ENCODE measurements around the gene GALNT3.

The GALNT3 gene

DNA sequence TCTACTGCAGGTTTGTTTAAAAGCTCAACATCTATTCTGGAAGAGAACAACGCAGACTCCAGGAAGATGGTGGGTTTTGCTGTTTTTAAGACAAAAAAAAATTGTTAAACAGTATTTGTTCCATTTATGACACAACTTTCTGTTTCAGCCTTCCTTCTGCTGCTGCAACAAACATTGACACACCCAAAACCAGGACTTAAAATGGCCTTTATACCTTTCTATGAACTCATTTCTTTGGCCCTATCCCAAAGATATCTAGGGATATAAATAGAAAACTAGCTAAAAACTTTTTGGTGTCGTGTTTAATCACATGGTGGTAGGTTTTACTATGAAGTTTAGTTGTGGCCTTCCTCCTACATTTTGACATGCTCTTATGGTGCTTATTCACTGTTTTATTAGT is 964 bp upstream of the GALNT3 start:
- DNase-seq = no peak

DNA sequence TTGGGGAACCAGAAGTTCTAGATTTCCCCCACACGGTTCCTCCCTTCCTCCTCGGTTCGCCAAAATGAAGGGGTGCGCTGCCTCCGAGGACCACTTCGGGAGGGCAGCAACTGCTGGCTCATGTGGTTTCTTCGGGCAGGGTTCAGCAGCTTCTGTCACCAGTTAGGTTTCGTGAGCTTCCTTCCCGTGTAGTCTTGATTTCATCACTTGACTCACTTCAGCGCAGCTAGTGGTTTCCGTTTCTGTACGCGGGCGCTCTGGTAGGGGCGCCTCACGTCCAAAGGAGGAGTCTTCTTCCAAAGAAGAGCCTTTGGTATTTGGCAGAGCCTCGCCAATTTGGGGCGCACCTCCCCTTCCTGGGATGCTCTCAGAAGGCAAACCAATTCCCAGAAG is 485 bp upstream of the GALNT3 start:
- peak; percentile 43 for DNase-seq

DNA sequence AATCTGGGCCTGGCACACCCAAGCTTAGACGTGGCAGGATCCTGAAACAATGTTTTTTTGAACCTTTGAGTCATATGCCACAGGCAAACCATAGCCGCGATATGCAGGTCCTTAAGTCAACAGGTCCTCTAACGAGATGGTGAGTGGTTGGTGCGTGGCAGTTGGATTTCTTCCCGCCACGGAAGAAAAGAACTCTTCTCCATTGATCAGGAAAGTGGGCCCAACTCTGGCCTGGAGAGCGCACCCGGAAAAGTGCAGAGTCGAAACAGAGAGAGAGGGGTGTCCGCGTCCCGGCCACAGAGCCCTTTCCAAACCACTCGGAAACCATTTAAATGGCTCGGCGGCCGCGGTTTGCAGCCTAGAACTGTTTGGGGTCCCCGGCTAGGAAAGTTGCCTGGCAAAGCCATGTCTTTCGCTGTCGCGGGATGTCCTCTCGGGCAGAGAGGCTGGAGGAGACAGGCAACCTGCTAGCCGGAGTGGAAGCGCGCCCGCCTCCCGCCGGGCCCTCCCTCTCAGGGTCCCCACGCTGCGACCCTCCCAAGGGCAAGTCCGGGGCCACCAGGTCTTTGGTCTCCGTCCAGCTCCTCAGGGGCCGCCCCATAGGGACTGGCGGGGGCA is 777 bp downstream of the GALNT3 start:
- peak; percentile 29 for DNase-seq

DNA sequence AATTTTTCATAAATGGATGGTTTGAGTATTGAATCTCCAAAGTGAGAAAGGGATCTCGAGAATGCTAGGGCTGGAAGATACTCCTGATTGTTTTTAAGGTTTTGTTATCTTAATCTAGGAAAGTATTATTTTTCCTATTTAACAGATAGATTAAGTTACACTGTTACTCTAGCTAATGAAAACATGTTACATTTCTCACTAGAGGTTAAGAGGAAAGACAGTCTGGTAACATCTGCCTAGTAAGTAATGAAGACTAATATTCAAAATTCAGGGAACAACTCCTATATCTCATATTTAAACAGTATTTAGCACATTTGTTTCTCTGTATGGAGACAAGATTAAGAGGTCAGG is 2.0 kb downstream of the GALNT3 start:
- DNase-seq = no peak

DNA sequence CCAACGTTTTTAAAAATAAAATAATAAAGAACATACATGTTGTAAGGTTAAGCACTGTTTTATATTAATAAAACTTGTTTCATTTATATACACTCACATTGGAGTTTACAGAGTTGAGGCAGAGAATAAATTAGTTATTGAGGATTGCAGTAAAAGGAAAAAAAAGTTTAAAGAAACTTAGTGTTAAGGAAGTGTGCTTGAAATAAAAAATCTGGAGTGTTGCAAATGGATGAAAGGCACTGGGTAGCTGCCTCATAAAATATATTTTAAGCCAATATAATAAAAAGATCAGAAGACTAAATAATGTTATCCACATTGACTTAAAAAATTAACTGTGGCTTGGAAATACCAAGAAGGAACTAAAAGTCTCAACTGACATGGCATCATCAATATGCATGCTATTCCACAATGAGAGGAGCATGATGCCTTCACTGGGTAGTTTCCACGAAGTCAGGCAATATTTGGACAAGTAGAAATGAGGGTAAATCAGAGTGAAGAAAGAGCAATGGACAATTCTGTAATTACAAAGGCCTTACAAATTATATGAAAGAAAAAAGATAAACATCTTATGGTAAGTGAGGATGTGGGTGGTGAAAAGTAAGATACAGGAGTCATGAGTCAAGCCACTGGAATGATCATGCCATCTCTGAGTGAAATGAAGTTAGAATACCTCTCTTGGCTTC is 2.5 kb downstream of the GALNT3 start:
- no peak for DNase-seq

DNA sequence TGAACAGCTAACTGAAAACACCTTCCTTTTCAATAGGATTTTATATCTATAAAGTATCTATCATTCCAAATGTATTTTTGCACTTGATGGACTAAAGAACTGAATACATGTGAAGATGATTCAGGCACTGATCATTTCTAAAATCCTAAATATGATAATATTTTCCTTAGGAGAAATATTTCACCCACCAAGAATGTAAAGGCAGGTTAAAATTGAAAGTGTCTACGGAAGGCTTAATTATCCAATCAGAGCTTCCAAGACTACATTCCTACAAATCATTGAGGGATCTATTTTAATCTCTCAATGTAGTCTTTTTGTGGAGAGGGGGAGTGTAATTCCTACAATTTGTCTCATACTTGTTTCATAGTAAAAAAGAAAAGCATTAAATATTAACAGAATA is 3.6 kb downstream of the GALNT3 start:
- no peak for DNase-seq

DNA sequence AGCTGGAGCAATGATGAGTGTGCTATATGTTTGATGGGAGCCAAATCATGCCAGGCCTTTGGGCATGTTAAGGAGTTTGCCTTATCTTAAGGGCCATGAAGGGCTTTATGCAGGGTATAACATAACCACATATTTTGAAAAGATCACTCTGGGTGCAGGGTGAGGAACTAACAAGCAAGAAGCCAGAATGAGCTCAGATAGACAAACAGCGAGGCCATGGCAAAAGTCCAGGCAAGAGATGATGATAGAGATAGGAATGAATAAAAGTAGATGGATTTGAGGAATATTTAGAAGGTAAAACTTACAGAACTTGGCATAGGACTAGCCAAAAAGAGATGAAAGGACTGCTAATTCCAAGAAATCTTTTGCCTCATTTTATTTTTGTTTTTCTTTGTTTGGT is 6.7 kb downstream of the GALNT3 start:
- DNase-seq = no peak

DNA sequence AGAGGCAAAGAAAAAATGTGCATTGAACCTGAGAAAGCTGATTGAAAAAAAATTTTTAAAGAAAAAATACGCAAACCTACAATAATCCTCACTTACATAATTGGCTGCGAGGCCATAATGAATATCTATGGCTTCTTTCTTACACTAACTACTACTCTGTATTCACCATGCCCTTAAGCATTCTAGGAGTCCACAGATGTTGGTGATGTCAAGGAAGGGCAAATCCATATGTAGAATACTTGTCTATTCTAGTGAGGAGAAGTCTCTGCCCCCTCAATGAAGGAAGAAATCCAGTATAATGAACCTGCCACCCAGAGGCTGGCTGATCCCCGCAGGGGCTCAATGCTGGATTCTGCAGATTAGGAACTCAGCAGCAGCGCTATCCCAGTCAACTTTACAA is 14.3 kb downstream of the GALNT3 start:
- no peak for DNase-seq

DNA sequence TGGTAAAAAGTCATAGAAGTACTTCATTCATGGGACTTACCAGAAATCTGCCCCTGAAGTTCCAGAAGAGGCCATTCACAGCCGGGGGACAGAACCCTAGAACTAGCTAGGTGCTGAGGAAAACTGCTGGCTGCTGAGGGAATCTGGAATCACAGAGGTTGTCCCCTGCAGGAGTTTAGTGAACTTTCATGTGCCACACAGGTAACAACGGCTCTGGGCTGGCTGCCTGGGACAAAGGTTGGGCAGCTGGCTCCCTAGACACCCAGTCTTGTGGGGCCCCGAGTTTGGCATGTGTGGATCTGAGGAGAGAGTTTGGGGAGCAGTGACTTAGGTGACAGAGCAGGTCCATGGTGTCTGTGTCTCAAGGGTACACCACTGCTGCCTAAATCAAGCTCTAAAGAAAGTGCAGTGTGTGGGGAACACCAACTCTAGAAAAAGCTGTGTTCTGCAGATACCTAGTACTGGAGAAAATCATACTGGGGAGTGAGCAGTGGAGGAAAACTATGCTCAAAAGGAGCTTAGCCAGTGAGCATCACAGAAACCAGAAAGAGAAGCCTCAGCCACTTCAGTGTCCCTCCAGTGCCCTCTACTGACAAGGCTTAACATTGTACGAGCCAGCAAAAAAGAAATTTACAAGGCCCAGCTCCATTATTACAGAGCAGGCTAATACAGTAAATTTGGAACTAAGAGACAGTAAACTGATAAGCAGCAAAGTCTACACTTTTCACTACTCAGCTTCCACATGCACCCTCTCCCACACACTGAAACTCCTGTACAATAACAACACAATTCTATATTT is 15.2 kb downstream of the GALNT3 start:
- DNase-seq = no peak

DNA sequence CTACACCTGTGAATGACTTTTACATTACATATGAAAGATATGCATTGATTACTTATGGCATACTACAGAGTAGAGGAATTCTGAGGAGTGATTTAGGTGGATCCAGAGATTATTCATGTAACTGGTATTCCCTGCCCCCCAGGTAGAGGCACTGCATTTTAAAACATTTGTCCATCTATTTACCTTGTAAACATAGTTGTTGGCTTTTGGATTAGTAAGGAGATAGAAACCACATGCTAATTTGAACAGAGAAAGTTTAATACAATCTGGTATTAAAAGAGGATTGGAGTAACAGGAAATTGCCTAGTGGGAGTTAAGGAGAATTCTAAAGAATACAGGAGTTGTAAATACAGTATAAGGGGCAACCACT is 15.9 kb downstream of the GALNT3 start:
- DNase-seq = no peak

DNA sequence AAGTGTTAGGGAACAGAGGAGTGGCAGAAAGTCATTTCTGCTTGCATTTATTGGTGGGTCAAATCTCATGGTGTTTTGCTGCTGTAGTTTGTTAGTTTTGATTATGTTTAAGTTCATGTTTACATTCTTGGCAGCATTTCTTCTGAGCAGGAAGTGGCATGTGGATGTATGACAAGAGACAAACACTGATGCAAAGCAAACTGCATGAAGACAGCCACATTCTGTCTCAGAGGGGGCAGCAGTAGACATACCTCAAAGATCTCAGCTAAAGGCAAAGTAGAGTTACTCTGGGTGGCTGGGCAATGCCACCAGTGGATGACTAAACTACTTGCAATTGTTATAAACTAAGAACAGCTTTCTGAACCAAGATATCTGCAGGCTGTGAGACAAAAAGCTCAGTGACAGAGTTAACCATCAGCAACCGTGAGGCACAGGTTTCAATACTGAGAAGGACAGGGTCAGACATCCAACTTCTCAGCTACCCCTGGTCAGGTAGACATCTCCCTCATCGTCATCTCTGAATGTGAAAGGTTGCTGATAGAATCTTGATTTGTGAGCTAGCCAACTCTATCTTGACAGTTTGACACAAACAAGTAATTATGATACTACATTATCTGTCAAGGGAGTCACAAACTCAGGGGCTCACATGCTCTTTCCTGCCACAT is 16.4 kb downstream of the GALNT3 start:
- no peak for DNase-seq

DNA sequence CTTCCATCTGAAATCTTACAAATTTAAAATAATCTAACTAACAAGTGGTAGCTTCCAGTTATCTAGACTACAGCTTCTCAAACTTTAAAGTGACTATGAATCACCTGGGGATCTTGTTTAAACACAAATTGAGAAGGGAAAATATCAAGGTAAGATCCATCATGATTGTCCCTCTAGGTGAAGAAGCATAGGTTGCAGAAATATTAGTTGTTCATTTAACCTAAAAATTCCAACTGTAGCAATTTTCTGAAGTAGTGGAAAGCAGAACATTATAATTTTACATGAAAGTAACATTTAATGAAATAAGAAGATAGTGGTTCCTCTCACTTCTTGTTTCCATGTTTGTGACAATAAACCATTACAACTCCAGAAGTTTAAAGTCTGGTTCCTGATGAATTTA is 17.3 kb downstream of the GALNT3 start:
- no peak for DNase-seq

DNA sequence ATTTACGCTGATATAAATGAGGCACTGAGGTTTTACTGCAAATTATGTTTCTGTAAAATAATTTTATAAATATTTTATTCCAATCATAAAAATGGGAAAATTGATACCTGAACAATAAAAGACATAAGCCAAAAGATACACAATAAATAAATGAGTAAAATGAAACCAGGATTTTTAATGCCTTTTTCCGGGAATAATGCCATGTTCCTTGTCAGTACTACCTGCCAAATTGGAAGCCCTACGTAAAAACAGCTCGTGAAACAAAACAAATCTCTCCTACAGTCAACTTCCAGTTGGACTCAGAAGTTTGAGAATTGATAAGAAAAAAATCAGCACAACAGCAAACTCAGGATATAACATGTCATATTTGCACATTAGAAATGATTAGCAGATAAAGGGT is 18.0 kb downstream of the GALNT3 start:
- no peak for DNase-seq

DNA sequence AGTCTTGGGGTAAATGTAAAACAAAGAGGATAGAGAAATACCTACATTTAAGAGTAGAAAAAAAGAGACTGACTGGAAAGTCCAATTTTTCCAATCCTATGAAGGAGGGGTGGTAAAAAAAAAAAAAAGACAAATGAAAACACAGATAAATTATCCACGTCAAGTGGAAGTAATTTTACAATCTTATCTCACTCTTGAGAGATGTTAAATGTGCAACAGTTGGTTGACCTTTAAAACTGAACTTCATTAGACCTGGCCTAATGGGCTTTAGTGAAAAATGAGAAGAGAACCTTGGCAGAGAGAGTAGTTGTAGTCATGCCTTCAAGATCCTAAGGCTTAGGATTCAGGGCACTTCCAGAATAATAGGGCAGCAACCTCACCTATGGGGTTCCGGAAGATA is 20.4 kb downstream of the GALNT3 start:
- no peak for DNase-seq

DNA sequence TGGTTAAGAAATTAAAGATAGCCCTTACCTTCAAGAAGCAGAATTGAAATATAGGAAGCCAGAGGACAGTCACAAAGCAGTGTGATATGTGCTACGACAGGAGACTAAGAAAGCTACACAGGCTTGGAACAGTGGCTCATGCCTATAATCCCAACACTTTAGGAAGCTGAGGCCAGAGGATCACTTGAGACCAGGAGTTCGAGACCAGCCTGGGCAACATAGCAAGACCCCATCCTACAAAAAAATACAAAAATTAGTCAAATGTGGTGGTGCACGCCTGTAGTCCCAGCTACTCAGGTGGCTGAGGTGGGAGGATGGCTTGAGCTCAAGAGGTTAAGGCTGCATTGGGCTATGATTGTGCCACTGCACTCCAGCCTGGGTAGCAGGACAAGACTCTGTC is 21.9 kb downstream of the GALNT3 start:
- DNase-seq = no peak

DNA sequence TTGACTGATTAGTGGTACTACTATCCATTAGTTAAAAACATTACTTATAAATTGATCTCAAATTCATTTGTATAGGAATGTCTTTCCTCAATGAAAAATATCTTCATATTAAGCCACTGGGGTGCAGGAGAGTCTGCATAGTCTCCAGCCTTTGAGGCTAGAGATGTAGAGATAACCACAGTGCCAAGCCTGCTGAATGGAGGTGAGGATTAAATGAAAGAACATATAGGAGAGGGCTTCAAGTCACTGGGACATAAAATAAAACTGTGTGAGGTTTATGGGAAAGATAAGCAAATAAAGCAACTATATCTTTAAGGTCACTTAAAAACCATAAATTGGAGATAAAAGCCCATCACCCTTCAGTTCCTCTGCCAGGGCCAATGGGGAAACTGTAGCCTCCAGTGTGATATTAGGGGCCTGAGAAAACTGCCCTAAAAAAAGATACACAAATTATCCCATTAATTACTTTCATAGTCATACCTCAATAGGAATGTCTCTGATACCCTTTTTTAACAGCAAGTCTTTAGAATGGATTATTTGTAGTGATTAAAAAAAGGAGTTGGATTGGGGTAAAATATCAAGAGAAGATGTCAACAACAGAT is 27.6 kb downstream of the GALNT3 start:
- DNase-seq = no peak

DNA sequence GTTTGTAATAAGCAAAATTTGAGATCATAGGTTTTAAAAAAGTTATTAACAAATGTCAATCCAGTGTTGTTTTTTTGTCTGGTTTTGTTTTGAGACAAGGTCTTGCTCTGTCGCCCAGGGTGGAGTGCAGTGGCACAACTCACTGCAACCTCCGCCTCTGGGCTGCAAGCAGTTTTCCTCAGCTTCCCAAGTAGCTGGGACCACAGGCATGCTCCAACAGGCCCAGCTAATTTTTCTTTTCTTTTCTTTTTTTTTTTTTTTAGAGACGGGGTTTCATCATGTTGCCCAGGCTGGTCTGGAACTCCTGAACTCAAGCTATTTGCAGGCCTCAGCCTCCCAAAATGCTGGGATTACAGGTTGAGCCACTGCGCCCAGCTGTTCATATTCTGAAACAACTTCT is 31.3 kb downstream of the GALNT3 start:
- no peak for DNase-seq

DNA sequence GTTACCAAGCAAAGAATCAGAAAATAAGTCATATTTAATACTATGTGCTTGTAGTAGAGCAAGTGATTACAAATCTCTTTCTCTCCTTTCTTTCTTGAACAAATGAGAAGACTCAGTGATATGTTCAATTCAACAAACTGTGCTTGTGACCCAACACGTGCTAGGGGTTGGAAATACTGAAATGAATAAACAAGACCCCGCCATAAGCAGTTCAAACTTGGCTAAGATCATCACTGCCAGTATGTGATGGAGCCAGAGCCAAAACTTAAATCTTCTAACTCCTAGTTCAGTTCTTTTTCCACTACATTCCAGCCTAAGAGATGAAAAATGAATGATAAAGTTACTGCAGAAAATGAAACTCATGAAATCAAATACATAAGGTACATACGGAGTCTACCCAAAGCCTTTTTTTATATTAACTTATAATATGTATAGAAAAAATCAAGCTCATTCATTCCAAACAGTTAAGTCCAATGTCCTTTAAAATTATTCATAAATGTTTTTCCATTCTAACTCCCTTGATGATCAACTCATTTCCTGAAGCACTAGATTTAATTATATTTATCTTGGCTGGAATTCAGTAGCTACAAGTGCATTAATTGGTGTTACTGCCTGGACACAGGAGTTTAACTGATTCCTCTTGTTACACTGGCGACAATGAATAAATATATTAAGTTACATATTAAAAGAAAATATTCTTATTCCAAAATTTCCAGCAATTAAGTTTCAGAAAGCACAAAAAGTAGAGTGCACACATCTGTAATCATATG is 36.0 kb downstream of the GALNT3 start:
- DNase-seq = peak; percentile 79

DNA sequence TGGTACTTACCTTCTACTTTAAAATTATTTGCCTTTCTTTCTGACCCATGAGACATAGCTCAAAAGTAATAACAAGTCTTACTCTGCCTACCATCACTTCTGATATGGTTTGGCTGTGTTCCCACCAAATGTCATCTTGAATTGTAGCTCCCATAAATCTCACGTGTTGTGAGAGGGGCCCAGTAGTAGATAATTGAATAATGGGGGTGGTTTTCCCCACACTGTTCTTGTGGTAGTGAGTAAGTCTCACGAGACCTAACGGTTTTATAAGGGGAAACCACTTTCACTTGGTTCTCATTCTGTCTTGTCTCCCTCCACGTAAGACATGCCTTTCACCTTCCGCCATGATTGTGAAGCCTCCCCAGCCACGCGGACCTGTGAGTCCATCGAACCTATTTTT is 47.5 kb downstream of the GALNT3 start:
- peak; percentile 85 for DNase-seq

DNA sequence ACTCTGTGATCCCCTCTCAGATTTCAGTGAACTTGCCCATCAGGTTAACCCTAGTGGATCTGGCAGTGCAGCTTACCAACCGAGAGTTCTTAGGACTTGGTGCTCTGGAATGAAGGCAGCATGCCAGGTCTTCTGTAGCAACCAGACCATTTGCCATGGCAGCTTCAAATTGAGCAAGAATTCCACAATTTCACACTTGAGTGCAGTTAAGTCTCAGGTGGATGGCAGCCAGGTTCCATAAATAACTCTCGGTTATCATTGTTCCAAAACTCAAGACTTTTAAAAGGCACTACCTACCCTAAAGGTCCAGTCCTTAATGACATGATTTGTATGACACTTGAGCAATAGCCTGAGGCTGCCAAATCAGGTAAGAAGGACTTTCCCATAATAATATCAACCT is 48.1 kb downstream of the GALNT3 start:
- DNase-seq = peak; percentile 98

DNA sequence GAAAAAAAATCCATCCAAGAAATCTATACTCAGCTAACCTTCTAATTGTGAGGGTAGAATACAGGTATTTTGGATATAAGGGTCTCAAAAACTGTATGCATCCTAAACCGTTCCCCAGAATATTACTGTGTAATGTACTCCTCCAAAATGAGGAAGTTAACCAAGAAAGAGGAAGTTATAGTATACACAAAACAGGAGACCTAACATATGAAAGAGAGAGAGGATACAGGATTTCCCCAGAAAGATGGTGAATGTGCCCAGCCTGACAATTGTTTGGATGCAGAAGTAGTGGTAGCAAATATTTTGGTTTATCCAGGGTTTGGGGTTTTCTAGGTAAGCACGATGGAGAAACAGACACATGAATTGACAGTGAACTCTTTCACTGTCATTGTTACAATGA is 50.6 kb downstream of the GALNT3 start:
- DNase-seq = no peak

DNA sequence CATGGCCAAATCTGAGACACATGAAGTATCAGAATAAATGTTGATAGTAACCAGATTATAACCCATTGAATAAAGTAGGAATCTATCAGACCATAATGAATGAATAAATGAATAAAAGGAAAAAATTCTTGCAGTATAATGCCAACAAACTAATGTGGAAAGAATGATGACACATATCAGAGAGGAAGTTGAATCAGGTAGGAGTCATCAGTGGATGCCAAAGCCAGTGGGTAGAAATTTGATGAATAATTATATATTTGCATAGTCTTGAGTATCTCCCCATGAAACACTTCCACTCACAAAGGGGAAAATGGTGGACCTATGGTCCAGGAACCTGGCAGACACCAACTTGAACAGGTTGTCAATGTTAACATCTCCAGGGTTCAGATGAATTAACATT is 68.6 kb downstream of the GALNT3 start:
- no peak for DNase-seq

DNA sequence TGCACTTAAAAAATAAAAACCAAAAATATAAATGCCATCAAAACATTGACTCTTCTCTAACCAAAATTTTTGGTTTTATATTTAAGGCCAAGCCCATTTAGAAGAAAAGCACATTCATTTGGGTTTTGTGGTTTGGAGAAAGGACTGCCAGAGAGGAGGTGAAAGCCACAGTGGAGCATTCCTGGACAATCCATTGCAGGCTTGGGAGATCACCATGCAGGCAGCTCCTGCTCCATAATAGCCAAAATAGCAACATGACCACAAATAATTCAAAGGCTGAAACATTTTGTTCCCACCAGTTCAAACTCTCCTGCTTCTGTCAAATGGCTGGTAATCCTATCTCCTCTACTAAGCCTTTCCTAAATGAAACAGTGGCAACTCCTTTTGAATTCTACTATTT is 73.5 kb downstream of the GALNT3 start:
- no peak for DNase-seq

Measured in DMS79 treated with DMSO at 0.1 percent for 48 hours (cell line).